Sigmoid colon (tissue), 7 donors: Measurements from ENCODE around the gene DPM2. TPM values are rescaled to one million over a fixed set of nuclear protein-coding genes. Genes with fewer than 3 reads are reported as not detected.

Experiments used
- DNase-seq: peaks from one replicate; pipeline ENCODE4 v3.0.0-alpha.2; 2019
- H3K27ac ChIP-seq, 4 donors: fragments of 200-600 bp; sonication (generic); one replicate each; pipeline ENCODE4 v1.5.1; 2016 to 2019; ENCODE audit warnings: mild to moderate bottlenecking in 1 of 4
- H3K27me3 ChIP-seq, 3 donors: fragments of 200-600 bp; sonication (generic); one replicate each; pipeline ENCODE4 v1.5.1; 2019; ENCODE audit warnings: mild to moderate bottlenecking in 1 of 3
- H3K36me3 ChIP-seq, 4 donors: fragments of 200-600 bp; sonication (generic); one replicate each; pipeline ENCODE4 v1.5.1; 2016 to 2019
- H3K4me1 ChIP-seq, 4 donors: fragments of 200-600 bp; sonication (generic); one replicate each; pipeline ENCODE4 v1.5.1; 2017 to 2019
- H3K4me3 ChIP-seq, 4 donors: fragments of 200-600 bp; sonication (generic); one replicate each; pipeline ENCODE4 v1.5.1; 2017 to 2019; ENCODE audit warnings: mild to moderate bottlenecking in 2 of 4, moderate library complexity in 1 of 4
- H3K9me3 ChIP-seq, 4 donors: fragments of 200-600 bp in 3 of 4; sonication (generic) in 3 of 4; one replicate each; pipeline versions ENCODE4 v1.5.1 to v1.6.1; 2013 to 2019
- EP300 ChIP-seq, 4 donors: sonication (generic); formaldehyde crosslinking; IDR thresholded peaks; one replicate each; pipeline ENCODE4 v1.6.1; 2017; ENCODE audit warnings: antibody characterized with exemption in 4 of 4
- POLR2A ChIP-seq, 2 donors: fragments of 450-650 bp; IDR thresholded peaks; one replicate each; pipeline ENCODE4 v1.6.1; 2016; ENCODE audit warnings: antibody characterized with exemption in 2 of 2, mild to moderate bottlenecking in 2 of 2, moderate library complexity in 2 of 2
- POLR2AphosphoS5 ChIP-seq, 4 donors: sonication (generic); formaldehyde crosslinking; IDR thresholded peaks; one replicate each; pipeline ENCODE4 v1.6.1; 2017; ENCODE audit warnings: antibody characterized with exemption in 4 of 4
- WGBS, 2 donors: extraction: QIAGEN DNeasy Blood & Tissue Kit; methylation state at CpG; one replicate each; pipeline ENCODE4 v1.1.7; 2013; 5-methylcytosine and 5-hydroxymethylcytosine counted together
- intact Hi-C: fragments of 100-400 bp; cut with DNase I; formaldehyde crosslinking; loops from one replicate; pipeline ENCODE4 v1.15.1; 2023
- polyA plus RNA-seq, 3 donors: library from polyadenylated mRNA; stranded (reverse); fragments of 200-250 nt; gene quantifications; one replicate each; pipeline ENCODE4 v1.2.3, GENCODE V29; 2013
- total RNA-seq, 4 donors: library from RNA; depleted of rRNA; stranded (reverse); fragments of >200 nt; gene quantifications; one replicate each; pipeline ENCODE4 v1.1.0, GENCODE V29; 2016
- TF ChIP-seq, protein P1 (sequence below), 4 experiments: fragments of 450-650 bp in 3 of 4; fragments of 200-600 bp in 1 of 4; IDR thresholded peaks; one replicate each; pipeline ENCODE4 v1.5.1; 2016 to 2019; ENCODE audit warnings: antibody characterized with exemption in 4 of 4, mild to moderate bottlenecking in 3 of 4, moderate library complexity in 2 of 4
- donor health status: healthy with polysubstance abuse.
- donor health status: Bipolar disorder and iron deficiency.
- donor health status: healthy.

The DPM2 gene
- total and polyA plus RNA-seq, 7 donors, result 6.0 to 41.9 (median 11.9) TPM

DNA sequence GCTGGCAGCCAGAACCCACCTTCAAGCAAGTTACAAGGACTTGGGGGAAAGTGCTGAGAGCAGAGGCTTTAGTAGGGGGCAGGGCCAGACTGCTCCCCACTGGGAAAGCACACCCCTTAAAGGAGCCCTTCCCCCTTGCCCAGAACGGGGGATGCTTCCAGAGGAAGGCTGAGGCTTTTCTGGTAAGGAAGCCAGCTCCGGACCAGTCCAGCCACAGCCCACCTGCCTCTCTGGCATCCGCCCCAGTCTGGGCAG, 4.2 kb upstream of the DPM2 start:
- Histone ChIP-seq H3K4me1 (peaks cover 0 to 52% (median 47%) of the 10 kb centered on the region in 4 donors), H3K27ac (peak overlapping the region in 3 of 4 donors; percentile 19 to 45 (median 31))
- WGBS, 2 donors, result 77 to 87% methylated on average over 3 of the region's 3 CpGs

DNA sequence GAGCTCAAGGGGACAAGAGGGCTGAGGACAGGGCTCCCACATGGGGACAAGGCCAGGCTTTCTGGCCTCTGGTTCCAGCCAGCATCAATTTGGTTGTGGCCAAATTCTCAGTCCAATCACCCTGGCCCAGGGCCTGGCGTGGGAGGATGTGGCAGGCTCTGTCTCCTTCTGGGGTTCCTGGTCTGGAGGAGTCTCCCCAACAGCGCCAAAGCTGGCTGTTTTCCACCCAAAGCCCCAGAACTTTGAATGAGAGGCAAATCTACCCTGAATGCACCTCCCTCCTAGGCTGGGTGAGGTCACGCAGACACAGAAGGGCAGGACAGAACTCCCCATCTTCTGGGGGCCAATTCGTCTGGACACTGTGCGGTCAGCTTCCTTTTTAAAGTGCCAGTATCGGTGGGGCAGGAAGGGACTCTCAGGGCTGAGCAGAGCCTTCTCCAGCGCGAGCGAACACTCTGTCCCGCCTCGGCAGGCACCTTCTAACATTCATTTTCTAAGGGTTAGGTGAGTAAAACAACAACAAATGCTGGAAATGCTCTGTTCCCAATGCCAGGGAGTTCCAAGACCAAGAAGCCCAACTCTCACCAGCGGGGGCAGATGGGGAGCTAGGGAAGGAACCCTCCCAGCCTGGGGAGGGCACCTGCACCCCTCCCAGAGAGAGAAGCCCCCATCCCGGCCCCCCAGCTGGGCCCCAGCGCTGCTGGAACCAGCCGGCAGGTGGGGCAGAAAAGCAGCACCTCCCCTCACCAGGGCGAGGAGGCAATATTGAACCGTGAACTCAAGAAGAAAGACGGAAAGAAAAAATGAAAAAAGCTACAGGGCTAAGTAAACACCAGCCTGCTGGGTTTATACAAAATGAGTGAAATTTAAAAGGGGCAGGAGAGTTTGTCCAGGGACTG, 3.7 kb upstream of the DPM2 start:
- no peak for TF ChIP-seq POLR2AphosphoS5 (IDR thresholded peaks at IDR 0.05)
- no peak for TF ChIP-seq POLR2A (IDR thresholded peaks at IDR 0.05)
- TF ChIP-seq, protein P1, sequence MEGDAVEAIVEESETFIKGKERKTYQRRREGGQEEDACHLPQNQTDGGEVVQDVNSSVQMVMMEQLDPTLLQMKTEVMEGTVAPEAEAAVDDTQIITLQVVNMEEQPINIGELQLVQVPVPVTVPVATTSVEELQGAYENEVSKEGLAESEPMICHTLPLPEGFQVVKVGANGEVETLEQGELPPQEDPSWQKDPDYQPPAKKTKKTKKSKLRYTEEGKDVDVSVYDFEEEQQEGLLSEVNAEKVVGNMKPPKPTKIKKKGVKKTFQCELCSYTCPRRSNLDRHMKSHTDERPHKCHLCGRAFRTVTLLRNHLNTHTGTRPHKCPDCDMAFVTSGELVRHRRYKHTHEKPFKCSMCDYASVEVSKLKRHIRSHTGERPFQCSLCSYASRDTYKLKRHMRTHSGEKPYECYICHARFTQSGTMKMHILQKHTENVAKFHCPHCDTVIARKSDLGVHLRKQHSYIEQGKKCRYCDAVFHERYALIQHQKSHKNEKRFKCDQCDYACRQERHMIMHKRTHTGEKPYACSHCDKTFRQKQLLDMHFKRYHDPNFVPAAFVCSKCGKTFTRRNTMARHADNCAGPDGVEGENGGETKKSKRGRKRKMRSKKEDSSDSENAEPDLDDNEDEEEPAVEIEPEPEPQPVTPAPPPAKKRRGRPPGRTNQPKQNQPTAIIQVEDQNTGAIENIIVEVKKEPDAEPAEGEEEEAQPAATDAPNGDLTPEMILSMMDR (IDR thresholded peaks at IDR 0.05), result no peak
- TF ChIP-seq EP300 (IDR thresholded peaks at IDR 0.05), result no peak
- peaks cover 12 to 43% (median 23%) of the 10 kb centered on the region in 4 donors for H3K36me3 ChIP-seq

More for the DNA sequence above, 4.2 kb upstream of the DPM2 start:
- intact Hi-C loops, result no loop called here
- Histone ChIP-seq H3K9me3 (no peaks in the 10 kb centered on the region), H3K36me3 (peaks cover 12 to 47% (median 23%) of the 10 kb centered on the region in 4 donors), H3K27me3 (no peaks in the 10 kb centered on the region), H3K4me3 (no peak overlapping the region)
- DNase-seq, result no peak
- TF ChIP-seq, protein P1 (IDR thresholded peaks at IDR 0.05), result no peak
- TF ChIP-seq POLR2A (IDR thresholded peaks at IDR 0.05) (no peak), EP300 (IDR thresholded peaks at IDR 0.05) (no peak), POLR2AphosphoS5 (IDR thresholded peaks at IDR 0.05) (no peak)

DNA sequence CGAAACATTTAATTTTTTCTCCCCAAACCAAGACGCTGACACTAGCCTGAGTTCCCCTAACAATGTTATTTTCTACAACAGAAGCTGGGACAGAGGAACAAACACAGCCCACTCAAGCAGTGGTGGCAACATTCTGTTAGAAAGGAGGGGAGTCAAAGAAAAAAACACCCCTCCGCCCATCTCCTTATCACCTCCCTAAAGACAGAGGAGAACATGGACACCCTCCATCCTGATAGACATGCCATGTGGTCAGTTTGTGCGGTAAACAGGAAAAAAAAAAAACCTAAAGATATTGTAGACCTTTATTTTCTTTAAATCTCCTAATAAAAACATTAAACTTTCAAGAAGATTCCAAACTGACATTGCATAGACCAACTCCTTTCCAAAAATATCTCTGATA, 2.9 kb upstream of the DPM2 start:
- no peak for DNase-seq
- peaks cover 0 to 52% (median 48%) of the 10 kb centered on the region in 4 donors for H3K4me1 ChIP-seq
- WGBS, 2 donors, result 93 to 96% methylated on average over 4 of the region's 4 CpGs
- TF ChIP-seq POLR2A (IDR thresholded peaks at IDR 0.05) (no peak), POLR2AphosphoS5 (IDR thresholded peaks at IDR 0.05) (no peak), EP300 (IDR thresholded peaks at IDR 0.05) (no peak)
- TF ChIP-seq, protein P1 (IDR thresholded peaks at IDR 0.05), result no peak
- intact Hi-C loops, result no loop called here
- H3K27ac ChIP-seq, result no peak overlapping the region
- peaks cover 12 to 36% (median 23%) of the 10 kb centered on the region in 4 donors for H3K36me3 ChIP-seq
- H3K4me3 ChIP-seq, result no peak overlapping the region
- H3K9me3 ChIP-seq, result no peaks in the 10 kb centered on the region
- no peaks in the 10 kb centered on the region for H3K27me3 ChIP-seq

More for the DNA sequence above, 3.7 kb upstream of the DPM2 start:
- H3K9me3 ChIP-seq, result no peaks in the 10 kb centered on the region
- 84 to 86% methylated on average over 18 of the region's 18 CpGs for WGBS, 2 donors
- DNase-seq, result no peak
- no peak overlapping the region for H3K4me3 ChIP-seq
- peaks cover 0 to 52% (median 47%) of the 10 kb centered on the region in 4 donors for H3K4me1 ChIP-seq
- no peaks in the 10 kb centered on the region for H3K27me3 ChIP-seq
- H3K27ac ChIP-seq, result peak overlapping the region in 1 of 4 donors; percentile 19
- intact Hi-C loops, result no loop called here

DNA sequence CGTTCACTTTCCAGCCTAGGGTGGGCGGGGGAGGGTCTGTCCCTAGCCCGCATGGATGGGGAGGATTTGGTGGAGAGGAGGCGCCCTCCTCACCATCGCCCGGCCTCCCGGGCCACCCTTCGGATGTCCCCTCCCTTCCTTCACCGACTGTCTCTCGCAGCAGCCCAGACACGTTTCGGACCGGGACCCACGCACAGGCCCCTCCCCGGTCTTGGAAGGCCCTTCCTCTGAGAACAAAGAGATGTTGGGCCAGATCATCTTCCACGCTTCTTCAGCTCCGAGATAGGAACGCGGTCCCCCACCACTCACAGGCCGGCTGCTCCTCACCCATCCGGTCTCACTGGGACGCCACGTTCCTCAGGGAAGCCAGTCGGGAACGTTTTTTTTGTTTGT, 640 bp upstream of the DPM2 start:
- Histone ChIP-seq H3K27me3 (no peaks in the 10 kb centered on the region), H3K27ac (peak overlapping the region; percentile 66 to 77 (median 71)), H3K9me3 (no peaks in the 10 kb centered on the region), H3K4me1 (peaks cover 0 to 44% (median 39%) of the 10 kb centered on the region in 4 donors), H3K36me3 (peaks cover 0 to 30% (median 12%) of the 10 kb centered on the region in 4 donors), H3K4me3 (peak overlapping the region; percentile 57 to 75 (median 72))
- WGBS, 2 donors, result 32 to 44% methylated on average over 25 of the region's 25 CpGs
- TF ChIP-seq, protein P1 (IDR thresholded peaks at IDR 0.05), result no peak
- TF ChIP-seq POLR2AphosphoS5 (IDR thresholded peaks at IDR 0.05), result peak in 2 of 4 donors; percentile 4 to 42
- DNase-seq, result no peak
- intact Hi-C loops, result no loop called here
